B cell (primary cell): Measurements from ENCODE around the gene FADS6. TPM values are rescaled to one million over a fixed set of nuclear protein-coding genes. Genes with fewer than 3 reads are reported as not detected.

Source experiments
- ATAC-seq: fragments of 200-7000 bp; cut with Tn5 transposase; one replicate; pipeline ENCODE4 v1.10.0; 2021; ENCODE audit warnings: low read depth, mild to moderate bottlenecking, moderate number of reproducible peaks, moderate library complexity
- CTCF ChIA-PET: fragments of 350-600 bp; sonication (Branson Sonifier 250); formaldehyde crosslinking; loops from one replicate; lab custom pipeline; 2021; ENCODE audit warnings: antibody characterized with exemption, inconsistent platforms; lab: Charles Lee
- POLR2A ChIA-PET: fragments of 350-600 bp; sonication (Branson Sonifier 250); formaldehyde crosslinking; loops from one replicate; lab custom pipeline; 2021; ENCODE audit warnings: antibody characterized with exemption; lab: Charles Lee
- DNase-seq: peaks from one replicate; pipeline ENCODE4 v3.0.0; 2013
- H2AFZ ChIP-seq: 2 replicates; pipeline ENCODE4 v1.6.1; 2012; ENCODE audit warnings: mild to moderate bottlenecking, low read depth, low read length; ENCODE audit not compliant: insufficient read depth, poor library complexity, severe bottlenecking
- H3K27ac ChIP-seq, 2 donors: 1 replicate in 1 of 2; 2 replicates in 1 of 2; pipeline ENCODE4 v1.5.1; 2012 to 2013; ENCODE audit warnings: low read length in 2 of 2, mild to moderate bottlenecking in 2 of 2, moderate library complexity in 1 of 2
- H3K27me3 ChIP-seq, 4 experiments: fragments of 200-600 bp in 1 of 4; sonication (generic) in 1 of 4; replicated peaks in 1 of 4; 1 replicate in 2 of 4; 2 replicates in 2 of 4; pipeline versions ENCODE4 v1.6.1 to v1.7.0; 2013 to 2016; ENCODE audit warnings: low read length in 3 of 4, mild to moderate bottlenecking in 2 of 4, mixed read lengths in 1 of 4, moderate library complexity in 1 of 4; ENCODE audit not compliant: insufficient read depth in 4 of 4, control insufficient read depth in 3 of 4; ENCODE audit errors: control extremely low read depth in 1 of 4
- H3K36me3 ChIP-seq, 2 experiments: replicated peaks in 1 of 2; 1 replicate in 1 of 2; 2 replicates in 1 of 2; pipeline versions ENCODE4 v1.6.1 to v1.7.1; 2013; ENCODE audit warnings: low read length in 1 of 2; ENCODE audit not compliant: insufficient read depth in 2 of 2, control insufficient read depth in 1 of 2; ENCODE audit errors: control extremely low read depth in 1 of 2, extremely low read depth in 1 of 2
- H3K4me1 ChIP-seq, 2 donors: fragments of 200-600 bp in 1 of 2; sonication (generic) in 1 of 2; 1 replicate in 1 of 2; 2 replicates in 1 of 2; pipeline versions ENCODE4 v1.5.1 to v1.6.1; 2013 to 2017; ENCODE audit warnings: low read length in 2 of 2; ENCODE audit not compliant: control insufficient read depth in 2 of 2, insufficient read depth in 2 of 2
- H3K4me2 ChIP-seq: replicated peaks from 2 replicates; pipeline ENCODE3; 2012; ENCODE audit warnings: mild to moderate bottlenecking, low read depth, low read length; ENCODE audit not compliant: poor library complexity, severe bottlenecking
- H3K4me3 ChIP-seq, 5 experiments: fragments of 200-600 bp in 1 of 5; sonication (generic) in 1 of 5; 1 replicate in 3 of 5; 2 replicates in 2 of 5; pipeline versions ENCODE4 v1.5.1 to v1.7.0; 2011 to 2016; ENCODE audit warnings: low read length in 4 of 5, mild to moderate bottlenecking in 4 of 5, low read depth in 2 of 5, control low read depth in 1 of 5, moderate library complexity in 1 of 5; ENCODE audit not compliant: insufficient read depth in 1 of 5; ENCODE audit errors: control extremely low read depth in 1 of 5, extremely low read depth in 1 of 5
- H3K79me2 ChIP-seq: fragments of 200-600 bp; sonication (generic); one replicate; pipeline ENCODE4 v1.6.0; 2016; ENCODE audit warnings: low read length; ENCODE audit not compliant: control insufficient read depth, insufficient read depth
- H3K9ac ChIP-seq: fragments of 200-600 bp; sonication (generic); 2 replicates; pipeline ENCODE4 v1.6.1; 2017; ENCODE audit warnings: mild to moderate bottlenecking, low read length, moderate library complexity
- H3K9me3 ChIP-seq, 3 donors: one replicate each; pipeline versions ENCODE4 v1.6.1 to v1.7.1; 2013; ENCODE audit warnings: low read length in 2 of 3; ENCODE audit not compliant: control insufficient read depth in 2 of 3, insufficient read depth in 1 of 3; ENCODE audit errors: control extremely low read depth in 1 of 3
- H4K20me1 ChIP-seq: 2 replicates; pipeline ENCODE4 v1.6.0; 2012; ENCODE audit warnings: mild to moderate bottlenecking, low read length; ENCODE audit not compliant: insufficient read depth, control insufficient read depth, poor library complexity, severe bottlenecking
- H3K27ac Mint-ChIP-seq: one replicate; pipeline ENCODE4 v1.8.0; 2021; ENCODE audit warnings: mixed read lengths
- H3K27me3 Mint-ChIP-seq: one replicate; pipeline ENCODE4 v1.8.0; 2021; ENCODE audit warnings: mixed read lengths
- H3K4me1 Mint-ChIP-seq: one replicate; pipeline ENCODE4 v1.8.0; 2021; ENCODE audit warnings: mixed read lengths
- H3K4me3 Mint-ChIP-seq: one replicate; pipeline ENCODE4 v1.8.0; 2021; ENCODE audit warnings: mixed read lengths
- H3K9me3 Mint-ChIP-seq: one replicate; pipeline ENCODE4 v1.8.0; 2022; ENCODE audit warnings: mixed read lengths; ENCODE audit not compliant: insufficient read depth
- EZH2 ChIP-seq: IDR thresholded peaks from 2 replicates; pipeline ENCODE4 v1.6.1; 2012; ENCODE audit warnings: borderline replicate concordance, low read depth, mild to moderate bottlenecking, moderate library complexity, low read length; ENCODE audit not compliant: insufficient read depth, poor library complexity, severe bottlenecking
- WGBS: methylation state at CpG from one replicate; pipeline ENCODE4 v1.1.5; 2013; ENCODE audit warnings: missing lambda C conversion rate; ENCODE audit not compliant: insufficient coverage; 5-methylcytosine and 5-hydroxymethylcytosine counted together
- intact Hi-C: fragments of 100-400 bp; cut with micrococcal nuclease; formaldehyde crosslinking; loops from one replicate; pipeline ENCODE4 v1.10.0; 2022
- polyA plus RNA-seq: library from polyadenylated mRNA; depleted of rRNA; stranded (reverse); fragments of >200 nt; gene quantifications from 2 replicates; pipeline ENCODE4 v1.2.3, GENCODE V29; 2012
- total RNA-seq, 2 donors: library from RNA; stranded (reverse); fragments of 120-200 nt in 1 of 2; gene quantifications; 1 replicate in 1 of 2; 2 replicates in 1 of 2; pipeline versions ENCODE4 v1.2.3 to v1.2.4, GENCODE V29; 2013 to 2022
- TF ChIP-seq, protein P1 (sequence below): fragments of 200-600 bp; IDR thresholded peaks from one replicate; pipeline ENCODE4 v1.8.0; 2022; ENCODE audit warnings: antibody characterized with exemption, mild to moderate bottlenecking

The FADS6 gene
- total and polyA plus RNA-seq, 2 donors (not counting 1 experiment from before 2014, with no cell fraction given), result not detected

DNA sequence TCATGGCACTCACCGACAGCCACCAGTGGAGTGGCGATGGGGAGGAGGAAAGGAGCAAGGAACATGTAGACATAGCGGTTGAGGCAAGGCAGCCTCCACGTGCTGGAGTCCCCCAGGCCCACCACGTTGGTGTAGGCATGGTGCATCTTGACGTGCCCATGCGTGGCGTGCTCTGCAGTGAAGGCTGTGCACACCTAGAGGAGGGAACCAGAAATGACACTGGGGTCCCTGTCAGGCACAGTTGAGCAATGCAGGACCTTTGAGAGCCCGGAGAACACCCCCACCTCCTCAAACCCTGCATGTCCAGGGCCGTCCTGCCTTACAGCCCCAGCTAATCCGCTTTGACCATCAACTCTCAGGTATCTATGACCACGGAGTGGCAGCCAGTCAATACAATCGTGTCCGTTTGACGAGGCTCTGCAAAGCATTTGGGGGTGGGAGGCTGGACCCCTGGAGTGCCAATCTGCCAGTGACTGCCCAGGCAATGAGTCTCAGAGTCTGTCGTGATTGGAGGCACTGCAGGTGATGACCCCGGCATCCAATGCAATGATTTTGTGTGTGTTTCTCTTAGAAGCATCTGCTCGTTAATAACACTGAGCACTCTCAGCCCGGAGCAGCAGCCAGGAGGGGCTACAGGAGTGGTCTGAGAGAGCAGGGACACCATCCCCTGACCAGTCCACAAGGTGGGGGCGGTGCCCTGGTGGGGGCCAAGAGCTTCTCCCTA is 10.8 kb downstream of the FADS6 start:
- Histone ChIP-seq H3K79me2 (no peaks in the 10 kb centered on the region), H3K9me3 (no peaks in the 10 kb centered on the region), H3K4me1 (no peaks in the 10 kb centered on the region), H3K9ac (no peak overlapping the region), H3K27me3 (peaks cover 0 to 10% (median 0%) of the 10 kb centered on the region in 4 experiments), H3K36me3 (no peaks in the 10 kb centered on the region), H3K27ac (no peak overlapping the region), H4K20me1 (no peaks in the 10 kb centered on the region), H3K4me3 (no peak overlapping the region), H2AFZ (no peak overlapping the region), H3K4me2 (no peak overlapping the region)
- TF ChIP-seq, protein P1, sequence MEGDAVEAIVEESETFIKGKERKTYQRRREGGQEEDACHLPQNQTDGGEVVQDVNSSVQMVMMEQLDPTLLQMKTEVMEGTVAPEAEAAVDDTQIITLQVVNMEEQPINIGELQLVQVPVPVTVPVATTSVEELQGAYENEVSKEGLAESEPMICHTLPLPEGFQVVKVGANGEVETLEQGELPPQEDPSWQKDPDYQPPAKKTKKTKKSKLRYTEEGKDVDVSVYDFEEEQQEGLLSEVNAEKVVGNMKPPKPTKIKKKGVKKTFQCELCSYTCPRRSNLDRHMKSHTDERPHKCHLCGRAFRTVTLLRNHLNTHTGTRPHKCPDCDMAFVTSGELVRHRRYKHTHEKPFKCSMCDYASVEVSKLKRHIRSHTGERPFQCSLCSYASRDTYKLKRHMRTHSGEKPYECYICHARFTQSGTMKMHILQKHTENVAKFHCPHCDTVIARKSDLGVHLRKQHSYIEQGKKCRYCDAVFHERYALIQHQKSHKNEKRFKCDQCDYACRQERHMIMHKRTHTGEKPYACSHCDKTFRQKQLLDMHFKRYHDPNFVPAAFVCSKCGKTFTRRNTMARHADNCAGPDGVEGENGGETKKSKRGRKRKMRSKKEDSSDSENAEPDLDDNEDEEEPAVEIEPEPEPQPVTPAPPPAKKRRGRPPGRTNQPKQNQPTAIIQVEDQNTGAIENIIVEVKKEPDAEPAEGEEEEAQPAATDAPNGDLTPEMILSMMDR, result no peak
- TF ChIP-seq EZH2, result no peak
- no peak for DNase-seq
- Mint-ChIP-seq H3K4me1 (no peaks in the 10 kb centered on the region), H3K27ac (no peak overlapping the region), H3K9me3 (no peaks in the 10 kb centered on the region), H3K27me3 (peaks cover 16% of the 10 kb centered on the region), H3K4me3 (no peak overlapping the region)
- ChIA-PET CTCF (no interaction called here), POLR2A (no interaction called here)
- intact Hi-C loops, result no loop called here
- 87% methylated on average over 20 of the region's 20 CpGs for WGBS
- ATAC-seq, result no peak

DNA sequence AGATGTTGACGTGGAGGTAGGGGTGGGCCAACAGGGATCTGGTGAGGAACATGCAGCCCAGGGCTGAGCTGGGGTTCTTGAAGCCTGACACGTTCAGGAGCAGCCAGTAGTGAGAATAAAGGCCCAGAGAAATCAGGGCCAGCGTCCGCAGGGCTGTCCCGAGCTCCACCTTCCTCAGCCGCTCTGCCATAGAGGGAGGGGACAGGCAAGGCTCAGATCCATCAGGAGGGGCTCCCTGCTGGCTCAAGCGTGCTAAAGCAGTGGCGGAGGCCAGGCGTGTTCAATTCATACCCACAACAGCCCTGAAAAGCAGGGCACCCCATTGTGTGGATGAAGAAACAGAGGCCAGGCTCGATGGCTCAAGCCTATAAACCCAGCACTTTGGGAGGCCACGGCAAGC is 12.4 kb downstream of the FADS6 start:
- intact Hi-C loops, result no loop called here
- H3K9me3 Mint-ChIP-seq, result no peaks in the 10 kb centered on the region
- DNase-seq (no peak), ATAC-seq (no peak)
- Histone ChIP-seq H3K4me2 (no peak overlapping the region), H2AFZ (no peak overlapping the region), H3K9me3 (no peaks in the 10 kb centered on the region), H3K27ac (no peak overlapping the region), H3K36me3 (no peaks in the 10 kb centered on the region), H3K79me2 (no peaks in the 10 kb centered on the region), H3K9ac (no peak overlapping the region), H3K4me3 (no peak overlapping the region), H3K27me3 (peaks cover 0 to 10% (median 0%) of the 10 kb centered on the region in 4 experiments), H3K4me1 (no peaks in the 10 kb centered on the region), H4K20me1 (no peaks in the 10 kb centered on the region)
- POLR2A ChIA-PET, result no interaction called here
- 89% methylated on average over 9 of the region's 11 CpGs for WGBS
- TF ChIP-seq, protein P1, result no peak
- no peak for TF ChIP-seq EZH2
- no peak overlapping the region for H3K27ac Mint-ChIP-seq
- H3K27me3 Mint-ChIP-seq, result peaks cover 11% of the 10 kb centered on the region
- CTCF ChIA-PET, result interaction anchor here (1.2 to 1.4 kb wide), 2 partner anchors 16 to 110 kb away, joined by 3 to 4 read pairs; no protein-coding TSS in a partner anchor
- no peak overlapping the region for H3K4me3 Mint-ChIP-seq
- no peaks in the 10 kb centered on the region for H3K4me1 Mint-ChIP-seq
